Chondrocyte (in vitro differentiated cells): ENCODE data around the gene UXS1. TPM values are rescaled to one million over a fixed set of nuclear protein-coding genes. Genes with fewer than 3 reads are reported as not detected.

Experiments used
- DNase-seq: peaks from one replicate; pipeline ENCODE4 v3.0.0; 2021; ENCODE audit warnings: mixed read lengths, low spot score
- H3K27ac Mint-ChIP-seq: one replicate; pipeline ENCODE4 v1.8.0; 2021; ENCODE audit warnings: mild to moderate bottlenecking, moderate library complexity, mixed read lengths; ENCODE audit not compliant: unreplicated experiment
- H3K27me3 Mint-ChIP-seq: 2 replicates; pipeline ENCODE4 v1.8.0; 2021; ENCODE audit warnings: low read depth, mixed read lengths
- H3K36me3 Mint-ChIP-seq: 2 replicates; pipeline ENCODE4 v1.8.0; 2021; ENCODE audit warnings: low read depth, mixed read lengths
- H3K4me1 Mint-ChIP-seq: 2 replicates; pipeline ENCODE4 v1.8.0; 2021; ENCODE audit warnings: low read depth, mild to moderate bottlenecking, mixed read lengths
- H3K4me3 Mint-ChIP-seq: one replicate; pipeline ENCODE4 v1.8.0; 2021; ENCODE audit warnings: mild to moderate bottlenecking, moderate library complexity, mixed read lengths; ENCODE audit not compliant: unreplicated experiment
- H3K9me3 Mint-ChIP-seq: 2 replicates; pipeline ENCODE4 v1.8.0; 2021; ENCODE audit warnings: low read depth, mixed read lengths
- CTCF ChIP-seq: fragments of 200-600 bp; sonication (generic); IDR thresholded peaks from 2 replicates; pipeline ENCODE4 v1.5.0; 2021; ENCODE audit warnings: antibody characterized with exemption, mild to moderate bottlenecking, moderate library complexity
- total RNA-seq: library from RNA; stranded (reverse); gene quantifications from 3 replicates; pipeline ENCODE4 v1.2.1, GENCODE V29; 2021

UXS1 gene
- total RNA-seq, 1 donor from 2014 or later, result 19.7 TPM

GRCh38 chr2:106053116-106053515 is 141.0 kb downstream of the UXS1 start:
- Mint-ChIP-seq H3K27ac (peak overlapping the region; percentile 57), H3K9me3 (peaks cover 5% of the 10 kb centered on the region), H3K4me1 (peaks cover 34% of the 10 kb centered on the region), H3K27me3 (peaks cover 8% of the 10 kb centered on the region), H3K4me3 (no peak overlapping the region), H3K36me3 (no peaks in the 10 kb centered on the region)
- no peak for DNase-seq
- TF ChIP-seq CTCF, result no peak

GRCh38 chr2:106044859-106045258 is 149.2 kb downstream of the UXS1 start:
- no peaks in the 10 kb centered on the region for H3K9me3 Mint-ChIP-seq
- peaks cover 2% of the 10 kb centered on the region for H3K36me3 Mint-ChIP-seq
- H3K27me3 Mint-ChIP-seq, result peaks cover 2% of the 10 kb centered on the region
- no peak for TF ChIP-seq CTCF
- H3K27ac Mint-ChIP-seq, result no peak overlapping the region
- DNase-seq, result no peak
- H3K4me3 Mint-ChIP-seq, result no peak overlapping the region
- H3K4me1 Mint-ChIP-seq, result no peaks in the 10 kb centered on the region

GRCh38 chr2:106044021-106044420 is 150.1 kb downstream of the UXS1 start:
- TF ChIP-seq CTCF, result no peak
- H3K36me3 Mint-ChIP-seq, result peaks cover 2% of the 10 kb centered on the region
- DNase-seq, result no peak
- peaks cover 4% of the 10 kb centered on the region for H3K27me3 Mint-ChIP-seq
- H3K9me3 Mint-ChIP-seq, result no peaks in the 10 kb centered on the region
- no peak overlapping the region for H3K4me3 Mint-ChIP-seq
- no peak overlapping the region for H3K27ac Mint-ChIP-seq
- H3K4me1 Mint-ChIP-seq, result no peaks in the 10 kb centered on the region
